ENCODE measurements around the gene PROX2.

PROX2 gene

GRCh38 chr14:74875941-74876913, at the start of gene PROX2:
Gene PROX2 (minus strand): TSS chr14:74876145. CDS start chr14:74863834, 12,311 bp downstream.
- DNase-seq = no peak

DNA sequence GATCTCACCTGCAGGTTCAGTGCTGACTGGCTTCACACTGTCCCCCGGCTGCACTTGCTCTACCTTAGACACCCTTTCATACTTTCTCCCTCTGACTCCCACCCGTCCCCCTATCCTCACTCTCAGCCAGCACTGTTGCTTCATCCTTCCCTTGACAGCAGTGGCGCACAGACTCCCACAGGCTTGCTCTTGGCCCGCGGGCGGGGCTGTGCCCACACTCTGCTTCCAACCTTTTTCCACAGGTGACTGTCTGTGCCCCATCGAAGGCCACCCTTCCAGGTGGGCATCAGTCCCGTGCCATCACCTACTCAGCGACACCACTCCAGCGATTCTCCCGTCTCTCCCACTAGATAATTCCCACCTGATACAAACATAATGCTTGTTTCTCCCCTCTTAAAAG, 48.1 kb upstream of the PROX2 start:
- DNase-seq = no peak

- peak; percentile 86 for DNase-seq
Measured at GRCh38 chr14:74922752-74923401, 46.9 kb upstream of the PROX2 start, which contains the start of gene RPS6KL1. Gene RPS6KL1 (minus strand): TSS chr14:74923260. CDS start chr14:74921541, 1,719 bp downstream.

DNA sequence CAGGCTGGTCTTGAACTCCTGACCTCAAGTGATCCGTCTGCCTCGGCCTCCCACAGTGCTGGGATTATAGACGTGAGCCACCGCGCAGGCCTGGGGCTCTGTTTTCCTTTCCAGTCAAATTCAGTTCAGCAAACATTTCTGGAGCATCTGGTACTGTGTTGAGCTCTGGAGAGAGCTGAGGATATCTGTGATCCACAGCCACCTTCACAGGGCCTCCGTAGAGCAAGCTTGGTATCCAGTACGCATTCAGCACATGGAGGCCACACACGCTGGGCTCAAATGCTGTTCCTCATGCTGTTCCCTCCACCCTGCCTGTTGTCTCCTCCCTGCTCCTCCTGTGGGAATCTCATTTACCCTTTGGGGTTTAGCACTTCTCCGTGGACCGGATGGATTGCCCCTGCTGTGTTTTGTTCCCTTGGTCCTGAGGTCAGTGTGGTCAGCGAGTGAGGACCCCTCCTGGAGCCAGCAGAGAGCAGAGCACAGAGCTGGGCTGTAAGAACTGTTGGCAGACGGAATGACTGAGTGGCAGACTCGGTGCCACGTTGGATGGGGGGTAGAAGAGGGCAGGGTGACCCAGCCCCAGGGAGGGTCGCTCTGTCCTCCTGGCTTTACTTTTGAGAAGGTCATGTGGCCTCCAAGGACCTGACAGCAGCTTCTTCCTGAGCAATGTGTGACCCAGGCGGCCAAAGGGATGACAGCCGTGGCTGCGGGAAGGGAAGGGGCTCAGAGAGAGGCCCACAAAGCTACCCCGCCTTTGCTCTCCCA, 46.2 kb upstream of the PROX2 start:
- no peak for DNase-seq

DNA sequence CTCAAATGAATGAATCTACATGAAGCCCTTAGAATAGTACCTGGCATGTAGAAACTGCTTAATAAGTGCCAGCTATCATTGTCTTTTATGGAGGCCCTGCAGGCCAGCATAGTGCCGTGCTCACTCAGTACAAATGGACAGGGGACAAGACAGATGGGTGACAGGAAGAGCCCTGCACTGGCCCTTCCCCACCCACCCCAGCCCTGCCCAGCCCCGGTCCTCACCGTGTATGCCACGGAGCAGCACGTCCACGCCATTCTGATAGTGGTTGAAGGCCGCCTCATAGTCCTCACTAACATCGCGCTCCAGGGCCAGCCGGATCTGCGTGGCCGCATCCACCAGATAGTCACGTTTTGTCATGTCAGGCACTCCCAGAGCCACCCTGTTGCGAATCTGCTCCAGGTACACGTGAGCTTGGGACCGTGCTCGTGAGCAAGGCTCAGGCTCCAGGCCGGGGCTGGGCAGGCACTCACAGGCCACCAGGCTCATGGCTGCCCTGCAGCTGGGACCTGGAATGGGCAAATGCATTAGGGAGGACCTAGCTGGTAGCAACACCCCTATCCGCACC, 45.2 kb upstream of the PROX2 start:
- DNase-seq = no peak

GRCh38 chr14:74920281-74920680, 44.3 kb upstream of the PROX2 start:
- DNase-seq = no peak

DNA sequence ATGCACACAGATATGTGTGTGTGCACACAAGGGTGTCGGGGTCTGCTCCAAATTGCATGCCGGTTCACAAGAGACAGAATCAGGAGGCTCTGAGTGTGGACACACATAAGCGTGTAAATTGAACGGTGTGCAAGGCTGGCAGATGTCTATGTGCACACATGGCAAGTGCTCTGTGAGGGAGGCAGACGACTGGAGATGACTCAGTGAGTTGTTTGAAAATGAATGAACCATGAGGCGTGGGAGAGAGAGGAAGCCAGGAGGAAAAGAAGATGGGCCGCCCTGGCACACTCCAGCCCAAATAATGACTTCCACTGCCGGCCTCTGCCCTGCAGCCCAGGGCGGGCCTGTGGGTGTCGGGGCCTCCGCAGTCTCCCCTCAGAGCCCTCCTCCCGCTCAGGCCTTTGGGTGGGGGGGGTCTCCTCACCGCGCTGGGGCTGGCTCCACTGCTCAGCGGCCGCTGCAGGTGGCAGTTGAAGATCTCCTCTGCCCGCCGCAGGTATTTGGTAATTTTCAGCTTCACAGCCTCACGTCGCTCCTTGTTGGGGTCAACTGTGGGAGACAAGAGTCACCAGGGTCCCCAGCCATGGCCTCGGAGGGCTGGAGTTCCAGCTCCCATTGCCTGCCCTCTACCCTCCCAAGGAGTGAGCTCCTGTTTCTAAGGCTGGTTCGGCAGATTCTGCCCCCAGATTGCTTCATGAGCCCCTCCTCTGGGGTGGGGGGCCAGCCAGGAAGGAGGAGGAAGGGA, 43.6 kb upstream of the PROX2 start:
- no peak for DNase-seq

DNA sequence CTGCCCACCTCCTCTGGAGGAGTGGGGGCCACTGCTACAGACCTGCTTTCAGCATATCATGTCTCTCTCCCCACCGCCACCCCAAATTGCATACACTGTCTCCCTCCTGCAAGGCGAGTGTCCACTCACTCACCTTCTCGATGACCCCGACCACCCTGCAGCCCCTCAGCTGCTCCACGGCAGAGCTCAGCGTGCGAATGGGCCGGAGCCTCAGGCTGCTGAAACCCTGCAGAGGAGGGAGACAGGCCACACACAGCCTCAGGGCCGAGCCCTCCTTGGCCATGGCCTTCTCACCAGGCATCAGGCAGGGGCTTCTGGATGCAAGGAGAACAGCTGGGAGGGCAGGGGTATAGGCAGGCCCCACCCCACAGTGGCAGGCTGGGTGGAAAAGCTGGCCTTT, 42.4 kb upstream of the PROX2 start:
- no peak for DNase-seq

GRCh38 chr14:74917646-74918081, 41.7 kb upstream of the PROX2 start:
- DNase-seq = peak; percentile 80

DNA sequence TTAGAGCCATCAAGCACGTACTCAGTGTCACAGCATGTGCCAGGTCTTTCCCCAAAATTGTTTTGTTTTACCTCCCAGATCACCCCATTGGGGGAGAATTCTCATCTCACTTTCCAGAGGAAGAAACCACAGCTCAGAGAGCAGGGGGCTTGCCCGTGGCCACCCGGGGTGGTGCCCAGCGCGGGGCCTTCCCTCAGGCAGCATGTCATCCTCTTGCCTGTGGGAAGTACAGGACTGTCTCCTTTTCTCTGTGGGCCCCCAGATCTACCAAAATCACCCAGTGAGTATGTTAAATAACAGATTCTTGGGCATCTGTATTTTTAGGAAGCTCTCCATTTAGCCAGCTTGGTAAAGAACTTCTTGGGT, 41.2 kb upstream of the PROX2 start:
- no peak for DNase-seq

GRCh38 chr14:74915826-74916225, 39.9 kb upstream of the PROX2 start:
- no peak for DNase-seq

GRCh38 chr14:74915426-74915825, 39.5 kb upstream of the PROX2 start:
- no peak for DNase-seq

DNA sequence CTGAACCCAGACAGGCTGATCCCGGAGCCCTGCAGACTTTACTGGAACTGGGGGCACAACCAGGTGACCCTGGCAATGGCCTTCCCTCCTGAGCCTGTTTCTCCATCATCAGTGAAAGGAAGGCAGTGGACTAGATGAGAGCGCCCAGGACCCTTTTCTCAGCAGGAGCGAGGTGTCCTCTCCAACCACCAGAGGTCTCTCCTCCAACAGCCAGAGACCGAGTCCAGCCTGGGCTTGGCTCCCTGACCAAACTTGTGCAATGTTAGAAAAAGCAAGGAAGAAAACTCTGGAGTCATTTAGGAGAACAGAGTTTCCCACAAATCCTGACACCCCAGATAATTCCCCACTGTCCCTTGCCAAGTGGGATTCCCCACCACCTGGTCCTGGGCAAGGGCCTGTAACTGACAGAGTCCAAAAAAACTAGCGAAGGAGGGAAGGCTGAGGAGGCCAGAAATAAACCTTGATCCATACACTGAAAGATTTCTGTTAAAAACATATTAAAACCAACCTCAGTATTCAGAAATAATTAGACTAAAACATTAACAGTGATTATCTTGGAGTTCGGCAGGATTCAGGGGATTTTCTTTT, 38.1 kb upstream of the PROX2 start:
- DNase-seq = peak; percentile 88

DNA sequence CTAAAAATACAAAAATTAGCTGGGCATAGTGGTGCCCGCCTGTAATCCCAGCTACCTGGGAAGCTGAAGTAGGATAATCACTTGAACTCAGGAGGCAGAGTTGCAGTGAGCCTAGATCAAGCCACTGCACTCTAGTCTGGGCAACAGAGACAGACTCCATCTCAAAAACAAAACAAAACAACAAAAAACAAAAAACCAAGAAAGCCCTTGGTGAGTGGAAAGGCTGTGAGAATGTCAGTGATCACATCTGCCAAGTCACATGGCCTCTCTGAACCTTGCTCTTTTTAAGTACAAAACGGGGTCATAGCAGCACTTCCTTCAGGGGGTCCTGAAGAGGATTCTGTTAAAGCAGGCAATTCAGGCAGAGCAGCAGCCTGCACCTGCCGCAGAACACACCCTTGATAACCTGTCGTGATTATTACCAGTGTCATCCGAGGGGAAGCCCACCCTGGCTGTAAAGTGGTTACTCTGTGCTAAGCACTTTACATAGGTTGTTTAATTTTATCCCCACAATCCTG, 37.5 kb upstream of the PROX2 start:
- DNase-seq = no peak

DNA sequence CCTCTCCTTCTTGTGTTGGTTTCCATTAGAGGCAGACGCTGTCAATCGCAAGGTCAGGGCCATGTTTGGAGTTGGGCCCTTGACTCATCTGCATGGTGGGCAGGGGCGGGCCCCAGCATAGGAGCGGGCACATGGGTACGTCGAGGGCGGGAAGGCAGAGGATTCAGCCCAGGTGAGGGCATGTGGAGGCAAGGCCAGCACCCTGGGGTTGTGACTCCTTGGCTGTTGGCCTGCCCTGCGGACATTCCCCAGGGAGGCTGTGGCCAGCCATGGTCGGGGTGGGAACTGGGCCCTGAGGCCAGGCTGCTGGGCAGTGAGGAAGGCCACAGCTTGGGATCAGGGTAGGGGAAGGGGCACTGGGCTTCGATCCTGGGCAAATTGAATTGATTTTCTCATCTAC, 36.9 kb upstream of the PROX2 start:
- DNase-seq = no peak

- DNase-seq = no peak
Measured at GRCh38 chr14:74912111-74912510, 36.2 kb upstream of the PROX2 start.

GRCh38 chr14:74911704-74912103, 35.8 kb upstream of the PROX2 start:
- DNase-seq = no peak

- no peak for DNase-seq
Measured at GRCh38 chr14:74911221-74911620, 35.3 kb upstream of the PROX2 start.

GRCh38 chr14:74910556-74910955, 34.6 kb upstream of the PROX2 start:
- DNase-seq = no peak

DNA sequence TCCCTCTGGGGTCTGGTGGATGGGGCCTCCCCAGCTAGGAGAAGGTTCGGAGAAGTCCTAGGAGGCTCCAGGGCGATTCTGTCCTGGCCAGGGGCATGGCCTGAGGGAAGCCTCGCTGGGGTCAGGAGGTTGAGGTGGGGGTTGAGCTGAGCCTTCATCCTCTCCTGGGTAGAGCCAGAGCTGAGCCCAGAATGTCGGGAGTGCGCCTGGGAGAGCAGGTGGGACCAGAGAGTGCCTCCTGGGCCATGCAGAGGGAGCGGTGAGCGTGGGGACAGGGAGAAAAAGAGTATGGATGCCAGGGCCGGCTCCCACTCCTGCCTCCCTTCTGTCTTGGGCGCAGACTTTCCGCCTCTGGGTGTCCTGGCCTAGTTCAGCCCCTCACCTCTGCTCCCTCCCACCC, 34.0 kb upstream of the PROX2 start:
- no peak for DNase-seq

- DNase-seq = no peak
Measured at GRCh38 chr14:74909501-74909900, 33.6 kb upstream of the PROX2 start.

Data from femur (tissue), 1 donor.